ENCODE data around the gene GMIP. TPM values are rescaled to one million over a fixed set of nuclear protein-coding genes. Genes with fewer than 3 reads are reported as not detected.

The GMIP gene
- total and polyA plus RNA-seq, 2 of the 4 experiments (the other 2 are of a cell fraction): 4.1 to 11.0 TPM

GRCh38 chr19:19679176-19680073 is 36.0 kb upstream of the GMIP start:
- H3K27me3 ChIP-seq (ENCODE audit: control insufficient read depth, insufficient read depth, low read length): no peaks in the 10 kb centered on the region
- H4K20me1 ChIP-seq (ENCODE audit: insufficient read depth, low read length): no peaks in the 10 kb centered on the region
- no peak for DNase-seq
- BruUV-seq (replicated peaks): no TSS peak
- H4K91ac ChIP-seq (ENCODE audit: insufficient read depth, low read depth, low read length): no peak overlapping the region
- WGBS, 2 experiments (ENCODE audit: extremely low coverage in 2 of 2, insufficient read length in 1 of 2): 100% methylated on average over 4 of the region's 20 CpGs; no CpG with 5 or more reads in 1 of the 2 experiments
- no peak overlapping the region for H4K8ac ChIP-seq (ENCODE audit: low read depth in 2 of 2, low read length in 2 of 2)
- H2BK20ac ChIP-seq (ENCODE audit: low read depth, low read length): no peak overlapping the region
- TF ChIP-seq CHD1 (IDR thresholded peaks at IDR 0.05; ENCODE audit: low read depth, low read length): no peak
- no peak for TF ChIP-seq NFE2L2 (IDR thresholded peaks at IDR 0.05; ENCODE audit: low read depth, low read length)
- TF ChIP-seq POLR2A (IDR thresholded peaks at IDR 0.05; ENCODE audit: low read depth, low read length): no peak
- intact Hi-C loops (cut with micrococcal nuclease): no loop called here
- H3K9me1 ChIP-seq (ENCODE audit: insufficient read depth, low read length): no peaks in the 10 kb centered on the region
- peaks cover 29% of the 10 kb centered on the region for H3K36me3 ChIP-seq (ENCODE audit: control insufficient read depth, insufficient read depth, low read length)
- H3K23ac ChIP-seq (ENCODE audit: low read depth, low read length): no peak overlapping the region
- CTCF ChIA-PET: interaction anchor here (0.5 kb wide), 1 partner anchor 35 kb away, joined by 4 read pairs; no protein-coding TSS in a partner anchor
- H2BK120ac ChIP-seq (ENCODE audit: low read depth, low read length): no peak overlapping the region
- H2AK5ac ChIP-seq (ENCODE audit: low read depth, low read length): no peak overlapping the region
- H3K27ac ChIP-seq (ENCODE audit: insufficient read depth, low read length): no peak overlapping the region
- no peak overlapping the region for H3K9ac ChIP-seq (ENCODE audit: low read depth, low read length)
- dilution Hi-C loops (cut with HindIII; ENCODE audit: low sequenced_read_pairs, unreplicated experiment): no loop called here
- no peak overlapping the region for H3K4ac ChIP-seq (ENCODE audit: low read depth, low read length)
- H2BK15ac ChIP-seq (ENCODE audit: low read depth, low read length): no peak overlapping the region
- no peak for ATAC-seq (ENCODE audit: low read depth)
- no peak overlapping the region for H2AK9ac ChIP-seq (replicated peaks; ENCODE audit: low read depth, low read length, poor library complexity)
- H3K4me1 ChIP-seq (ENCODE audit: control insufficient read depth, insufficient read depth, low read length): no peaks in the 10 kb centered on the region
- no peak overlapping the region for H4K5ac ChIP-seq (ENCODE audit: low read depth, low read length)
- no peak overlapping the region for H2AFZ ChIP-seq (replicated peaks; ENCODE audit: low read length, poor library complexity)
- no peak overlapping the region for H3K56ac ChIP-seq (ENCODE audit: extremely low read depth, insufficient read depth, low read length)
- H3K4me3 ChIP-seq (ENCODE audit: insufficient read depth, low read depth, low read length): no peak overlapping the region
- no peak overlapping the region for H3K4me2 ChIP-seq (ENCODE audit: low read depth, low read length)
- H3K18ac ChIP-seq (ENCODE audit: low read depth, low read length): no peak overlapping the region
- in situ Hi-C loops (cut with MboI; ENCODE audit: low sequenced_read_pairs): no loop called here
- H2BK5ac ChIP-seq (ENCODE audit: low read depth, low read length, poor library complexity, severe bottlenecking): no peak overlapping the region
- peaks cover 2 to 13% of the 10 kb centered on the region in 2 experiments; a peak in 2 of 4 replicates for H3K79me1 ChIP-seq (ENCODE audit: low read depth in 1 of 2, low read length in 2 of 2)
- H3K14ac ChIP-seq (replicated peaks; ENCODE audit: low read depth, low read length): no peak overlapping the region
- POLR2A ChIA-PET (ENCODE audit: unreplicated experiment): no interaction called here
- H3K9me3 ChIP-seq (ENCODE audit: control insufficient read depth, insufficient read depth, low read length): peaks cover 37% of the 10 kb centered on the region
